Calu3 (cell line): ENCODE results near the gene P2RX4. TPM values are rescaled to one million over a fixed set of nuclear protein-coding genes. Genes with fewer than 3 reads are reported as not detected.

Experiments used
- BruUV-seq: library from RNA; stranded (reverse); fragments of 400-500 nt; replicated peaks from 2 replicates; lab custom pipeline; 2021; lab: Mats Ljungman, UMichigan
- CTCF ChIA-PET: fragments of 300-600 bp; sonication (Branson Sonifier 250); formaldehyde crosslinking; loops from one replicate; lab custom pipeline; 2022; ENCODE audit warnings: antibody characterized with exemption; lab: Charles Lee
- DNase-seq: peaks from one replicate; pipeline ENCODE4 v3.0.0; 2022
- H3K27ac Mint-ChIP-seq: one replicate; pipeline ENCODE4 v1.8.0; 2022; ENCODE audit warnings: mixed read lengths; ENCODE audit not compliant: unreplicated experiment
- H3K27me3 Mint-ChIP-seq: one replicate; pipeline ENCODE4 v1.8.0; 2022; ENCODE audit warnings: mixed read lengths; ENCODE audit not compliant: unreplicated experiment
- H3K36me3 Mint-ChIP-seq: one replicate; pipeline ENCODE4 v1.8.0; 2022; ENCODE audit warnings: mild to moderate bottlenecking, moderate library complexity, mixed read lengths; ENCODE audit not compliant: insufficient read depth, unreplicated experiment
- H3K4me1 Mint-ChIP-seq: one replicate; pipeline ENCODE4 v1.8.0; 2022; ENCODE audit warnings: mild to moderate bottlenecking, low read depth, mixed read lengths; ENCODE audit not compliant: unreplicated experiment
- H3K4me3 Mint-ChIP-seq: one replicate; pipeline ENCODE4 v1.8.0; 2022; ENCODE audit warnings: mild to moderate bottlenecking, low read depth, moderate library complexity, mixed read lengths; ENCODE audit not compliant: unreplicated experiment
- H3K9me3 Mint-ChIP-seq: one replicate; pipeline ENCODE4 v1.8.0; 2022; ENCODE audit warnings: low read depth, mixed read lengths; ENCODE audit not compliant: unreplicated experiment
- intact Hi-C: fragments of 100-400 bp; cut with micrococcal nuclease; formaldehyde crosslinking; loops from one replicate; pipeline ENCODE4 v1.10.0; 2022; ENCODE audit not compliant: unreplicated experiment
- total RNA-seq: library from RNA; stranded (reverse); gene quantifications from 2 replicates; pipeline ENCODE4 v1.2.3, GENCODE V29; 2022
- TF ChIP-seq, protein P1 (sequence below): fragments of 200-600 bp; IDR thresholded peaks from one replicate; pipeline ENCODE4 v1.8.0; 2022; ENCODE audit warnings: antibody characterized with exemption; ENCODE audit not compliant: unreplicated experiment

Gene P2RX4
- total RNA-seq, 1 experiment from 2014 or later, result 38.7 TPM

DNA sequence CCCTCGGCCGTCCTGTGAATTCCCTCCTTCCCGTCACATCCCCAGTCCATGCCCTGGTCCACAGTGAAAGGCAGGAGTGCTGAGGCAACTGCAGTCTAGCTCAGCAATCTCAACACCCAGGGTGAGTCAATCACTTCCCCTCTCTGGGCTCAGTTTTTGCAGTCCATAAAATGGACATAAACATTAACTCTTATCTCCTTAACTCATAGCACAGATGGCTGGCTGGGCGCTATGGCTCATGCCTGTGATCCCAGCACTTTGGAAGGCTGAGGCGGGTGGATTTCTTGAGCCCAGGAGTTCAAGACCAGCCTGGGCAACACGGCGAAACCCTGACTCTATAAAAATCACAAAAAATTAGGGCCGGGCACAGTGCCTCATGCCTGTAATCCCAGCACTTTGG, 54.2 kb downstream of the P2RX4 start:
- intact Hi-C loops, result no loop called here
- no peak for DNase-seq
- Mint-ChIP-seq H3K4me3 (no peak overlapping the region), H3K27me3 (no peaks in the 10 kb centered on the region), H3K36me3 (peaks cover 5% of the 10 kb centered on the region), H3K9me3 (no peaks in the 10 kb centered on the region), H3K4me1 (no peaks in the 10 kb centered on the region), H3K27ac (no peak overlapping the region)
- CTCF ChIA-PET, result no interaction called here
- BruUV-seq, result no TSS peak
- TF ChIP-seq, protein P1, sequence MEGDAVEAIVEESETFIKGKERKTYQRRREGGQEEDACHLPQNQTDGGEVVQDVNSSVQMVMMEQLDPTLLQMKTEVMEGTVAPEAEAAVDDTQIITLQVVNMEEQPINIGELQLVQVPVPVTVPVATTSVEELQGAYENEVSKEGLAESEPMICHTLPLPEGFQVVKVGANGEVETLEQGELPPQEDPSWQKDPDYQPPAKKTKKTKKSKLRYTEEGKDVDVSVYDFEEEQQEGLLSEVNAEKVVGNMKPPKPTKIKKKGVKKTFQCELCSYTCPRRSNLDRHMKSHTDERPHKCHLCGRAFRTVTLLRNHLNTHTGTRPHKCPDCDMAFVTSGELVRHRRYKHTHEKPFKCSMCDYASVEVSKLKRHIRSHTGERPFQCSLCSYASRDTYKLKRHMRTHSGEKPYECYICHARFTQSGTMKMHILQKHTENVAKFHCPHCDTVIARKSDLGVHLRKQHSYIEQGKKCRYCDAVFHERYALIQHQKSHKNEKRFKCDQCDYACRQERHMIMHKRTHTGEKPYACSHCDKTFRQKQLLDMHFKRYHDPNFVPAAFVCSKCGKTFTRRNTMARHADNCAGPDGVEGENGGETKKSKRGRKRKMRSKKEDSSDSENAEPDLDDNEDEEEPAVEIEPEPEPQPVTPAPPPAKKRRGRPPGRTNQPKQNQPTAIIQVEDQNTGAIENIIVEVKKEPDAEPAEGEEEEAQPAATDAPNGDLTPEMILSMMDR, result no peak

DNA sequence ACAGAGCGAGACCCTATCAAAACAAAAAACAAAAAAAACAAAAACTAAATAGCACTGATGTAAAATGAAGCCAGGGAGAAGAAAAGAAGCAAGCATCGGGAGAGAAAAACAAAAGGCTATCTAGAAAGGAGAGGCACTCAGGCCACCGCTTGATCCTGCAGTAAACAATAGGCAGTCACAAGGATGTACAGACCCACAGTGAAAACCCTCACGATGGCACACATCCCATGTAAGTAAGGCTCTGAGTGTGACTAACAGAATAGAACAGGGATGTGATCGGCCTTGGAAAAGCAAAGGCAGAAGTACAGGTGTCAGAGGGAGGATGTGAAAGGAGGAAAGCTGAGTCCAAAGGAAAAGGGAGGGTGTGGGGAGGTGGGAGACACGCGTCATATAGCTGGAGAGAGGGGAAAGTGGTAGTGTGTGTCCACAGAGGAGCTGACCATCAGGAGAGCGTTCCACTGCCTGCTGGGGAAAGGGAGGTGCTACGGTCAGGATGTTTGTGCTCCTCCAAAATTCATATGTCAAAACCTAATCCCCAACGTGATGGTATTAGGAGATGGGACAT, 55.1 kb downstream of the P2RX4 start:
- TF ChIP-seq, protein P1, result no peak
- no peak overlapping the region for H3K4me3 Mint-ChIP-seq
- H3K4me1 Mint-ChIP-seq, result no peaks in the 10 kb centered on the region
- intact Hi-C loops, result no loop called here
- H3K27ac Mint-ChIP-seq, result no peak overlapping the region
- BruUV-seq, result no TSS peak
- H3K9me3 Mint-ChIP-seq, result no peaks in the 10 kb centered on the region
- peaks cover 6% of the 10 kb centered on the region for H3K36me3 Mint-ChIP-seq
- CTCF ChIA-PET, result no interaction called here
- DNase-seq, result no peak
- no peaks in the 10 kb centered on the region for H3K27me3 Mint-ChIP-seq

DNA sequence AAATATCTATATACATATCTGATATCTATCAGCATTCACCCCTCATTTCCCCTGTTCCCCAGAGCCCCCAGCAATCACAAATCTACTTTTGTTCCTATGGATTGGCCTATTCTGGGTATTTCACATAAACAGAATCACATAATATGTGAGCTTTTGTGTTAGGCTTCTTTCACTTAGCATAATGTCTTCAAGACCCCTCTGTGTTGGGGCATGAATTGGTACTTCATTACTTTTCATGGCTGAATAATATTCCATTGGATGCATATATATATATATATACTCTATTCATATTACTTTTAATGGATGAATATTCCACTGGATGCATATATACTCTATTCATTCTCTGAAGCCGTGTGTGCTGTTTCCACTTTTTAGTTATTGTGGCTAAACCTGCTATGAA, 57.9 kb downstream of the P2RX4 start:
- TF ChIP-seq, protein P1, result no peak
- no peak for DNase-seq
- Mint-ChIP-seq H3K9me3 (no peaks in the 10 kb centered on the region), H3K4me3 (no peak overlapping the region), H3K4me1 (no peaks in the 10 kb centered on the region), H3K36me3 (peaks cover 13% of the 10 kb centered on the region), H3K27ac (no peak overlapping the region), H3K27me3 (no peaks in the 10 kb centered on the region)
- BruUV-seq, result no TSS peak
- CTCF ChIA-PET, result interaction anchor here (0.5 kb wide), 1 partner anchor 135 kb away, joined by 5 read pairs; no protein-coding TSS in a partner anchor
- intact Hi-C loops, result no loop called here

DNA sequence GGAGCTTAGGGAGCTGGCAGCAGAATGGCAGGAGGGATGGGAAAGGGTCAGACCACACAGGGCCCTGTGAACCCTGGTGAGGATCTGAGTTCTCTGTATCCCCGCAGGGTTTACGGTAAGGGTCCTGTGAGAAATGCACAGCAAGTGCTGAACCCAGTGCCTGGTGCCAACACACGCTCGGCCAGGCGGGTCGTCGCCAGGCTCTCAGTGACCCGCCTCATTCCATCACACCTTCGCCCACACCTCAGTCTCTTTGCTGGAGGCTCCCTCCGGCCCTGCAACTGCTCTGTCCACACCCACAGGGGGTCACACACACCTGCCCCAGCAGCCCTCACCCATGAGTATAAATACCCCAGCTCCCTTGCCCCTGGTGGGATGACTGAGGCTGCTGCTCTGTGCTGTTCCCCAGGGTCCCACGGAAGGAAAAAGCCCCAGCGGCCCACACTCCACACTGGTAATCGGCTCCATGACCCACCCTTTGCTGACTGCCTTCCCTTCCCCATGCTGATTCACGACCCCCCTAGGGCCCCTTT, 63.5 kb downstream of the P2RX4 start:
- Mint-ChIP-seq H3K4me1 (peaks cover 7% of the 10 kb centered on the region), H3K4me3 (no peak overlapping the region), H3K27me3 (no peaks in the 10 kb centered on the region), H3K27ac (no peak overlapping the region), H3K9me3 (no peaks in the 10 kb centered on the region), H3K36me3 (peaks cover 28% of the 10 kb centered on the region)
- TF ChIP-seq, protein P1, result no peak
- BruUV-seq, result no TSS peak
- intact Hi-C loops, result no loop called here
- no peak for DNase-seq
- CTCF ChIA-PET, result interaction anchor here (1.5 kb wide), 1 partner anchor 22 kb away, joined by 3 read pairs; the partner anchor contains the start of gene CAMKK2
